ENCODE results near the gene MSH5.

GRCh38 chr6:31775633-31776484, 36.1 kb downstream of the MSH5 start:
- TF ChIP-seq POLR2A (IDR thresholded peaks at IDR 0.05; ENCODE audit: extremely low read depth, insufficient read length) (no peak), CTCF (IDR thresholded peaks at IDR 0.05; ENCODE audit: low read depth, low read length) (no peak), MAX (IDR thresholded peaks at IDR 0.05; ENCODE audit: low read depth, low read length) (no peak), MYC (IDR thresholded peaks at IDR 0.05; ENCODE audit: low read depth, low read length) (no peak)

Data from NB4 (cell line).